ENCODE data around the gene IL11. TPM values are rescaled to one million over a fixed set of nuclear protein-coding genes. Genes with fewer than 3 reads are reported as not detected.

Gene IL11
- total RNA-seq, 3 donors from 2014 or later, result 0.24 to 0.32 (median 0.29) TPM

- Histone ChIP-seq H3K9me3 (no peaks in the 10 kb centered on the region), H3K4me1 (ENCODE audit: low read depth) (peaks cover 8% of the 10 kb centered on the region), H3K36me3 (ENCODE audit: low read depth) (no peaks in the 10 kb centered on the region), H3K4me3 (no peak overlapping the region)
- TF ChIP-seq CTCF (IDR thresholded peaks at IDR 0.05), result no peak
- intact Hi-C loops (cut with DNase I, micrococcal nuclease), result no loop called here
- ATAC-seq, result peak; percentile 17
- no peak for DNase-seq
Observed at GRCh38 chr19:55373306-55373992, 3.2 kb upstream of the IL11 start.

GRCh38 chr19:55372316-55373081 is 2.2 kb upstream of the IL11 start:
- ATAC-seq (no peak), DNase-seq (no peak)
- Histone ChIP-seq H3K4me1 (ENCODE audit: low read depth) (peaks cover 8% of the 10 kb centered on the region), H3K4me3 (no peak overlapping the region), H3K9me3 (no peaks in the 10 kb centered on the region), H3K36me3 (ENCODE audit: low read depth) (no peaks in the 10 kb centered on the region)
- intact Hi-C loops (cut with DNase I, micrococcal nuclease), result no loop called here
- no peak for TF ChIP-seq CTCF (IDR thresholded peaks at IDR 0.05)

GRCh38 chr19:55369653-55370304 is 484 bp downstream of the IL11 start:
- H3K4me3 ChIP-seq, result no peak overlapping the region
- H3K36me3 ChIP-seq (ENCODE audit: low read depth), result no peaks in the 10 kb centered on the region
- no peak for TF ChIP-seq CTCF (IDR thresholded peaks at IDR 0.05)
- DNase-seq (peak in 1 of 3 donors; percentile 44), ATAC-seq (peak; percentile 23)
- intact Hi-C loops (cut with DNase I, micrococcal nuclease), result no loop called here
- H3K4me1 ChIP-seq (ENCODE audit: low read depth), result peaks cover 8% of the 10 kb centered on the region
- no peaks in the 10 kb centered on the region for H3K9me3 ChIP-seq

- Histone ChIP-seq H3K4me1 (ENCODE audit: low read depth) (peaks cover 8% of the 10 kb centered on the region), H3K4me3 (no peak overlapping the region), H3K36me3 (ENCODE audit: low read depth) (no peaks in the 10 kb centered on the region), H3K9me3 (no peaks in the 10 kb centered on the region)
- peak; percentile 50 for ATAC-seq
- no peak for TF ChIP-seq CTCF (IDR thresholded peaks at IDR 0.05)
- intact Hi-C loops (cut with DNase I, micrococcal nuclease), result no loop called here
- peak in 1 of 3 donors; percentile 42 for DNase-seq
Observed at GRCh38 chr19:55368701-55369563, 1.3 kb downstream of the IL11 start.

GRCh38 chr19:55368106-55368505 is 2.2 kb downstream of the IL11 start:
- Histone ChIP-seq H3K9me3 (no peaks in the 10 kb centered on the region), H3K36me3 (ENCODE audit: low read depth) (no peaks in the 10 kb centered on the region), H3K4me3 (no peak overlapping the region), H3K4me1 (ENCODE audit: low read depth) (peaks cover 8% of the 10 kb centered on the region)
- TF ChIP-seq CTCF (IDR thresholded peaks at IDR 0.05), result no peak
- DNase-seq (no peak), ATAC-seq (no peak)
- intact Hi-C loops (cut with DNase I, micrococcal nuclease), result no loop called here
